Embryonic facial prominence (tissue), 1 donor: ENCODE results near the gene CDH2.

Source experiments
- DNase-seq: peaks from one replicate; pipeline ENCODE4 v3.0.0-alpha.2; 2016; ENCODE audit errors: extremely low spot score

Gene CDH2

GRCh38 chr18:28127763-28128658 is 48.9 kb downstream of the CDH2 start:
- no peak for DNase-seq

GRCh38 chr18:28127228-28127627 is 49.7 kb downstream of the CDH2 start:
- DNase-seq = no peak

DNA sequence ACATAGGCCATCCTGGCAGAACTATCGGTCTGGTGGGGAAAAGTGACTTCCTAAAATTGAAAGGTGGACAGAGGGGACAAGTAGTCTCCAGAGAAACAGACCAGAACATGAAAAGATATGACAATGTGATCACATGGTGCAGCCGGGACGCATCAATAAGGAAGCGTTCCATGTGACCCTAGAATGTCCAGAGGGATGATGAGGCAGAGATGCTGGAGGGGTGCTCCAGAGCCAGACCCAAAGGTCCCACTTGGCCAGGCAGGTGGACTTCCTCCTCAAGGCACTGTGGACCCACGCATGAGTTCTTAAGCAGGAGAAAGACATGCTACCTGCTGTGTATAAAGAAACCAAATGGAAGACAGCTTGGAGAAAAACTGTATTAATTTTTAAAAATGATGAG is 50.2 kb downstream of the CDH2 start:
- no peak for DNase-seq

DNA sequence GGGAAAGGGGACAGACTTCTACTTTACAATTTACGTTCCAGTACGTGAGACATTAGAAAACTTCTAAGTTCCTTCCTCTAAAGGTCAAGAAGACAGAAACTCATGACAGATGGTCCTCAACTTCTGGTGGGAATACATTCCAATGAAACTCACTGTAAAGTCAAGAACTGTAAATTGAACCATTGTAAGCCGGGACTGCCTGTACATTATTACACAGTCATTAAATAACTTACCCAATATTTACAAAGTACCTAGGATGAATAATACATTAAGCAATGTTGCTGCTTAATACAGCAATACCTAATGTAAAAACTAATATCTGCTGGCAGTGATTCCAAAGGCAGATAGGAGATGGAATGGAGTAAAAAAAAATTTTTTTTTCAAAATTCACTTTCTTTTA is 51.9 kb downstream of the CDH2 start:
- DNase-seq = no peak

DNA sequence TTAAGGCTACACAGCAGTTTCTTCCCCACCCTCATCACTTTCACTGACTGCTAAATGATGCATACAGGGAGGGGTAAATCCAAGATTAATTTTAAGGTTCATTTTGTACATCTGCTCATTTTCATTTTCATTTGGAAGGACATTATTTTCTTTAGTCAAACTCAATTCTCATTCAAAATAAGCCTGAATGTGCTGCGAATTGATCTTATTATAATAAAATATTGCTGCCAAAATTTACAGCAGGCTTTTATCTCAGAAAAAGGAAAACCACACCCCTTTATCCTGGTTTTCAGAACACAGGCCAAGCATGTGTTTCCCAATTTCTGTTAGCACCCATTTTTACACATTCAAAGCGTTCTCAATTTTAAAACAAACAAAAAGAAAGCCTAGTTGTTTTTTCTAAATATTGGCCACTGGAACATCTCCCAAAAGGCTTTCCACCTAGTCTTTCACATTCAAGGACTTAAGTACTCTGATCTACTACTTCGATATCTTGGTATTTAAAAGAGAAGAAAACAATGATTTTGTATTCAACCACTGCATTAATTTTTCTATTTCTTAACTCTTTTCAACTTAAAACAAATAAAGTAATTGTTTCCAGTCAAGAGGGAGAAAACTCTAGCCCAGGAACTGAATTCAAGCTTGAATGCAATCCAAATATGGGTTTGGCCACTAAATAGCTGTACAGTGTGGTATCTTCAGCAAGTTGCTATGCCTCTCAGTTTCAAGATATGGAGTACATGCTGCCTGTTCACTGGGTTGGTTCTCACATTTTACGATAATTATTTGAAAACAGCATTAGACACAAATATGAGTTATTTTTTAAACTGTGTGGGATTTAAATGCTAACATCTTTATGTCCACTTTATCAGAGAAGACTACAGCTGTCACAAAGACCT is 52.5 kb downstream of the CDH2 start:
- DNase-seq = no peak

- no peak for DNase-seq
These were observed 53.4 kb downstream of the CDH2 start for GRCh38 chr18:28123401-28124030.

- DNase-seq = no peak
These were observed 56.0 kb downstream of the CDH2 start for GRCh38 chr18:28120828-28121515.

DNA sequence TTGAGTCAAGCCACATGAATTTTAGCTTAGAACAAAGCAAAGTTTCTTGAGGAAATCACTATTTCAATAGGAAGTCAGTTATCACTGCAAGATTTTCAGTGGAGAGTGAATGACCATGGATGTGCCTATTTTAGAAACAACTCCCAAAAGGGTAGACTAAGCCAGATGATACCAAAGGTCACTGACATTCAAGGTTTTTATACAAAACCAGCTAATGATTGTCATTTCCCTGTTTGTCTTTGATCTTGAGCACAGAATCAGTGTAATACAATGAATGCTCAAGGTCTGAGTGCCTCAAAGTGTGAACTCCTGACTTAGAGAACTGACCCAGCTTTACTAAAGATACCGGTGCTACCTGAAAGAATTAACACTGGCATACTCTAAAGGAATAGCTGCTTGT is 60.5 kb downstream of the CDH2 start:
- DNase-seq = no peak

DNA sequence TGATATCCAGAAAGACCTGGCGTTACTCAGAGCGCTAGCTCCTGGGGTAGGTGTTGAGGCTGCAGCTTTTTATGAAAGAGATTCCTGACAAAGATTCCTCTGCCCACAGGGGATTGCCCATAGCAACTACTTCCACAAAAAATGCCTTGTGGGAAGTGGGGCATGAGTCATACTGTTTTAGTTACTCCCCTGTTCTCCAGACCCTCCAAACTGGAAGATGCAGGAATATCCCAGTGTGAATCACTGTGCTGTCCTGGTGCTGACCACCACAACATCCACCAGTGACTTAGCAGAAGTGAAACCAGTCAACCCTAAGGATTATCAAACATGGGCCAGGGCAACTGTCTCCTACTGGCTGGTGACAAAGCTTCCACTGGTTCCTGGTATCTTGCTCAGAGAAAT is 61.8 kb downstream of the CDH2 start:
- no peak for DNase-seq

- DNase-seq = no peak
These were observed 62.5 kb downstream of the CDH2 start for GRCh38 chr18:28114472-28114871.

DNA sequence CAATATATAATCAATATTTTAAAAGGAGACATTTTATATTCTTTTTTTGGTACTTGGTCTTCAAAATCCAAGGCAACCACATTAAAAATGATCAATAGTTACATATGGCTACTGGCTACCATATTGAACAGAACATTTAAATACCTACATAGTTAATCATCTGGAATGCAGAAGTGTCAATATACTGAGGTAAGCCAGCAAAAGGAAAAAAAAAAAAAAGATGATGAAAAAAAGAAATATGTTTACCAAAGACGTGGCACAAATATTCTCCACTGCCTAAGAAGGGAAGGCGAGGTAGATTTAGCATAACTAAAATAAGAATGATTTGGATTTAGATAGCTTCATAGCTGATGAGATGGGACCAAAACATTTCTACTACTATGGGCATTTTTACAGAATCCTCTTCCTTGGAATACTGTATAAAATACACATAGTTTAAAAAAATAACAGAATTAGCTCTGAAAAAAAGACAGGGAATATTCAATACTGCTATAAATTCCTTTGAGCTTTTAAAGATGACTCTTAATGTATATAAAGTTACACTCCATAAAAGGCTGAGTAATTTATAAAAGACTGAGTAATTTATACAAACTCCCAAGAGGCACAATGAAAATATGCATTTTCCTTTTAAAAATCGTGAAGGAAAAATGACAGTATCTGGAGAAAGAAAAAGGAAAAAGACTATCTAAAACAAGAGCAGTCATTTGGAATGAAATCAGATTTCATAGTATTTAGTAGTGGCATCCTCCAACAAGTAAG is 63.5 kb downstream of the CDH2 start:
- DNase-seq = no peak

GRCh38 chr18:28112056-28112470 is 64.9 kb downstream of the CDH2 start:
- no peak for DNase-seq

- DNase-seq = no peak
These were observed 66.0 kb downstream of the CDH2 start for GRCh38 chr18:28110924-28111323.

DNA sequence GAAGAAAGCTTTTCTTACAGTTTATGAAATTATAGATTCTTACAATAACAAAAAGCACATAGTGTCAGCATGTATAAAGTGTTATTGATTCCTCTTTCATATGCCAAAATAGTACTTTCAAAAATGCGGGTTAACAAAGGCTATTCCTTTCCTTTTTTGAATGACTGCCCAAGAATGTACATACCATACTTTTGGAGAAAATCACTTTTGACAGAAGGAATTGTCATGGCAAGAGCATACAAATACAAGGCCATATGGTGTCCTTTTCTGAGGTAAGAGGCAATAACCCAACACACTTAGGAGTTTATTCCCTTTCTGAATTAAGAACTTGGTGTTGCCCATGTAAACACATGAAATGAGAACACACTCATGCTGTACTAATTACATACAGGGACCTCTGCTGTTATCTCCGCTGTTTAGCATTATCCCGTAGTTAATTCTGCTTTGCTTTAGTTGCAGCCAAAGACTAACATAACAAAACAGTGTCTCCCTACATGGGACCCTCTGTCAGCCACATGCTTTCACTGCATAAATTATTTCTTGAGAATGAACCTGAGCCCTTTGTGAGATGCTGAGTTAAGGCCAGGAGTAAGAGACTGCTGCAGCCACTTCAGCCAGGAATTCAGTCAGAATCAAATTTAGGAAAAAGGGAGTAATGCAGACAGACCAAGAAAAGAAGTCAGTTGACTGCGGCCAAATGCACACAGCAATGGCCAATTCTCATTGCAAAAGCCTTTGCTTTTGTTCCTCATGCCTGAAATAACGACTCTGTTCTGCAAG is 67.0 kb downstream of the CDH2 start:
- DNase-seq = no peak

DNA sequence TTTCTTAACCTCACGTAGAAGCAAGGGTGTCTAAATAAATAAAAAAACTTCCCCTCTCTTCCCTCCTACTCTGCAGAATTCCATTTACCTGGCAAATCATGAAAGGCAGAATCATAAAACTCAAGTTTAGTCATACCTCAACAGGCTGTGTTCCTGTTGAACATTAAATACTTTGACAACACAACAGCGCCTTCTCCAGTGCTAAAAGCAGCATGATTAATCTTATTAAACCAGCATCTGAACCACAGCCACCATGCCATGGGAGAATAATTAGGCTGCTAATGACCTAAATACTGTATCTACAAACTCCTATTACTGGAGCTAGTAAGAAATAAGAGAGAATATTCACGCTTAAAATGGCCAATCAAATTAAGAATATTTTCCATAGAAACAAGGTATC is 68.1 kb downstream of the CDH2 start:
- DNase-seq = no peak

DNA sequence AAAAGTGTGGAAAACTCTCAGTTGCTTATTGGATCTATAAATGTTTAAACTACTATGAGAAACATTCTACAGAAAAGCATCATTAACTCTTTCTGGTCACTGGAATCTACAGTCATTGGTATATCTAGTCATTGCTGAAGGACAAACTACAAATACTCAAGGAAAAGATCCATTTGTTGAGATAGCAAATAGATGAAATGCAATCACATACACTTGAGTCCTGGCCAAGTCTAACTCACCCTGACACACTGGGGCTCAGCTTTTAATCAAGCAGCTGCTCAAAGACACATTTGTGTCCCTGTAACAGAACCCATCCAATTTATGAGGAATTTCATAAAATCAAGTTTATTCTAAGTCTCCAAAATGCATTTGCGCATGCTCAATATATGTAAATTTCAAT is 68.7 kb downstream of the CDH2 start:
- no peak for DNase-seq

DNA sequence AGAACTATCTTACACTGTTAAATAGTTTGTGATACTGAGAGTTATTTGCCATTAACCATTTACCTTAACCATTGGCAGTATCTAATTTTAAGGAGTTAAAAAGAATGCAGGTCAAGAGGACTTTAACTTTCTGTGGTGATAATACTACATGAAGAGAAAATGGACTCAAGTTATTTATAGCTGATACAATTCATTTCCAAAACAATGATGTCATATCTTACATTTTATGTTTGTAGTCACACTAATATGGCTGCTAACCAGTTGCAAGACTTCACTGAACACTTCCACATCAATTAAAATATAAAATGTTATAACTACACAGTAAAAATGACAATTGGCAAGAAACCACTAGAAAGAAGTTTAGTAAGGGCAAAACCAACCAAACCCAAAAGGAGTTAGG is 77.7 kb downstream of the CDH2 start:
- no peak for DNase-seq

DNA sequence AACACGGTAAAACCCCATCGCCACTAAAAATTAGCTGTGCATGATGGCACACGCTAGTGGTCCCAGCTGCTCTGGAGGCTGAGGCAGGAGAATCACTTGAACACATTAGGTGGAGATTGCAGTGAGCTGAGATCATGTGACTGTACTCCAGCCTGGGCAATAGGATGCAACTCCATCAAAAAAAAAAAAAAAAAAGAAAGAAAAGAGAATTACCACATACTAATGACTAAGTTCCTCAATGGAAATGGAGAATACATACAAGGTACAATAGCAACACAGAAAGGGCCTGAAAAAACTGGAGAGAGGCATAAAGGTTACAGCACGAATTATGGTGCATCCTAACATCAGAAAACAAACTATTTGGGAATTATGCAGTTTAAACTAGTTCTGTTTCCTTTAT is 81.3 kb downstream of the CDH2 start:
- DNase-seq = no peak

DNA sequence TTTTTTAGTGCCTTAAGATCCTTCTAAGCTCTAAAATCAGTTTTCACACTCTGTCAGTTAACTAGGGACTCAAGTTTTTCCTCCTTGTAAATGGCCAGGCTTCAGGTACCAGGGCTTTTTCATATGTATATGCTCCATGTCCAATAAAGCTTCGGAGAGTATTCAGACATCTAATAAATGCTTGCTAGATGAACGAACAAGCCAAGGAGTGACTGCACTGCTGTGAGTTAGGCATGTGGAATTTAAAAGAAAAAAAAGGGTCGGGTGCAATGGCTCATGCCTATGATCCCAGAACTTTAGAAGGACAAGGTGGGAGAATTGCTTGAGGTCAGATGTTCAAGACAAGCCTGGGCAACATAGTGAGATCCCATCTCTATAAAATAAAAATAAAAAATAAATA is 81.9 kb downstream of the CDH2 start:
- no peak for DNase-seq

GRCh38 chr18:28091197-28091596 is 85.7 kb downstream of the CDH2 start:
- DNase-seq = no peak
